GM13976 (cell line): ENCODE results near the gene SATB1.

ENCODE experiments used
- DNase-seq: peaks from one replicate; pipeline ENCODE4 v3.0.0; 2012; ENCODE audit warnings: low spot score
- in situ Hi-C: fragments of 300-500 bp; cut with MboI; formaldehyde crosslinking; loops from one replicate; pipeline ENCODE4 v1.12.0; 2022; ENCODE audit warnings: low sequenced_read_pairs, mixed read lengths, inconsistent platforms; ENCODE audit not compliant: unreplicated experiment
- TF ChIP-seq, protein P1 (sequence below): IDR thresholded peaks from 2 replicates; pipeline ENCODE4 v1.5.1; 2012; ENCODE audit warnings: borderline replicate concordance, mild to moderate bottlenecking; ENCODE audit not compliant: insufficient read depth; ENCODE audit errors: extremely low read depth, missing control alignments, control extremely low read depth

The SATB1 gene

DNA sequence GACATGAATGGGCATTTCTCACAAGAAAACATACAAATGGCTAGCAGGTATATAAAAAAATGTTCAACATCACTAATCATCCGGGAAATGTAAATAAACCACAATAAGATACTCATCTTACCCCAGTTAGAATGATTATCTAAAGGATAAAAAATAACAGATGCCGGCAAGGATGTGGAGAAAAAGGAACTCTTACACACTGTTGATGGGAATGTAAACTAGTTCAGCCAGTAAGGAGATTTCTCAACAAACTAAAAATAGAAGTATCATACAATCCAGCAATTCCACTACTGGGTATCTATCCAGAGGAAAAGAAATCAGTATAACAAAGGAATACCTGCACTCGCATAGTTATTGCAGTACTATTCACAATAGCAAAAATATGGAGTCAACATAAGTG, 124.2 kb downstream of the SATB1 start:
- in situ Hi-C loops, result no loop called here
- DNase-seq, result no peak
- TF ChIP-seq, protein P1, sequence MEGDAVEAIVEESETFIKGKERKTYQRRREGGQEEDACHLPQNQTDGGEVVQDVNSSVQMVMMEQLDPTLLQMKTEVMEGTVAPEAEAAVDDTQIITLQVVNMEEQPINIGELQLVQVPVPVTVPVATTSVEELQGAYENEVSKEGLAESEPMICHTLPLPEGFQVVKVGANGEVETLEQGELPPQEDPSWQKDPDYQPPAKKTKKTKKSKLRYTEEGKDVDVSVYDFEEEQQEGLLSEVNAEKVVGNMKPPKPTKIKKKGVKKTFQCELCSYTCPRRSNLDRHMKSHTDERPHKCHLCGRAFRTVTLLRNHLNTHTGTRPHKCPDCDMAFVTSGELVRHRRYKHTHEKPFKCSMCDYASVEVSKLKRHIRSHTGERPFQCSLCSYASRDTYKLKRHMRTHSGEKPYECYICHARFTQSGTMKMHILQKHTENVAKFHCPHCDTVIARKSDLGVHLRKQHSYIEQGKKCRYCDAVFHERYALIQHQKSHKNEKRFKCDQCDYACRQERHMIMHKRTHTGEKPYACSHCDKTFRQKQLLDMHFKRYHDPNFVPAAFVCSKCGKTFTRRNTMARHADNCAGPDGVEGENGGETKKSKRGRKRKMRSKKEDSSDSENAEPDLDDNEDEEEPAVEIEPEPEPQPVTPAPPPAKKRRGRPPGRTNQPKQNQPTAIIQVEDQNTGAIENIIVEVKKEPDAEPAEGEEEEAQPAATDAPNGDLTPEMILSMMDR, result no peak

DNA sequence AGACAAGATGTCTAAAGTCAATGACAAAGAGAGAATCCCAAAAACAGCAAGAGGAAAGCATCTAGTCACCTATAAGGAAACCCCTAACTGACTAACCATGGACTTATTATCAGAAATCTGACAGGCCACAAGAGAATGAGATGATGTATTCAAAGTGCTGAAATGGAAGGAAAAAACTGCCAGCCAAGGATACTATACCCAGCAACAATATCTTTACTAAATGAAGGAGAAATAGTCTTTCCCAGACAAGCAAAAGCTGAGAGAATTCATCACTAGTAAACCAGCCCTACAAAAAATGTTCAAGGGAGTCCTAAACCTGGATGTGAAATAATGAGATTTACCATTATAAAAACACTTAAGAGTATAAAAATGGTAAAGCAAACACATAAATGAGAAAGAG, 128.0 kb downstream of the SATB1 start:
- in situ Hi-C loops, result no loop called here
- no peak for DNase-seq

More for the DNA sequence above, 128.0 kb downstream of the SATB1 start:
- TF ChIP-seq, protein P1, result no peak
